ENCODE measurements around the gene ATP2B2. TPM values are rescaled to one million over a fixed set of nuclear protein-coding genes. Genes with fewer than 3 reads are reported as not detected.

ATP2B2 gene
- total RNA-seq, 4 donors from 2014 or later, result 0.09 to 0.12 TPM; not detected in 2

DNA sequence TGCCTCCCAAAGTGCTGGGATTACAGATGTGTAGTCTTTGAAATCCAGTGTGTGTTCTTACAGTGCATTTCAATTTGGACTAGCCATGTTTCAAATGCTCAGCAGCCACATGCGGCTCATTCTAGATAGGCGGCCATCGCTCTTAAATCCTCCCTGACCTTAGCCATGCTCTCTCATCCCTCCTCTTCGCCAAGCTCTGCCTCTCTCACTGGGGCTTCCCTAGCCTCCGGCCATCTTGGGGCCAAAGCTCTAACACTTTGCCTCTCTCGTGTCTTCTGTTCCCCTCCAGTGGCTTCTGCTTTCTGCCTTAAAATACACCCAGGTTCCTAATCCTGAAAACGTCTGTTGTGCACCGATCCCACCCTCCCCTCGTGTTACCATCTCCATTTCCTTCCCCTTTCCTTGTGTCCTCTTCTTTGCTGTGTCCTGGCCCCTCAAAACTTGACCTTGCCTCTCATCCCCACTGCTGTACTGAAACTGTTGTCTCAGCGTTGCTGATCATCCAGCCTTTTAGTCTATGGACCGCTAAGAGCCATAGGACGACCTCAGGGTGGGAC, 211.3 kb downstream of the ATP2B2 start:
- no peak for DNase-seq (ENCODE audit: low spot score)
- TF ChIP-seq, protein P1, sequence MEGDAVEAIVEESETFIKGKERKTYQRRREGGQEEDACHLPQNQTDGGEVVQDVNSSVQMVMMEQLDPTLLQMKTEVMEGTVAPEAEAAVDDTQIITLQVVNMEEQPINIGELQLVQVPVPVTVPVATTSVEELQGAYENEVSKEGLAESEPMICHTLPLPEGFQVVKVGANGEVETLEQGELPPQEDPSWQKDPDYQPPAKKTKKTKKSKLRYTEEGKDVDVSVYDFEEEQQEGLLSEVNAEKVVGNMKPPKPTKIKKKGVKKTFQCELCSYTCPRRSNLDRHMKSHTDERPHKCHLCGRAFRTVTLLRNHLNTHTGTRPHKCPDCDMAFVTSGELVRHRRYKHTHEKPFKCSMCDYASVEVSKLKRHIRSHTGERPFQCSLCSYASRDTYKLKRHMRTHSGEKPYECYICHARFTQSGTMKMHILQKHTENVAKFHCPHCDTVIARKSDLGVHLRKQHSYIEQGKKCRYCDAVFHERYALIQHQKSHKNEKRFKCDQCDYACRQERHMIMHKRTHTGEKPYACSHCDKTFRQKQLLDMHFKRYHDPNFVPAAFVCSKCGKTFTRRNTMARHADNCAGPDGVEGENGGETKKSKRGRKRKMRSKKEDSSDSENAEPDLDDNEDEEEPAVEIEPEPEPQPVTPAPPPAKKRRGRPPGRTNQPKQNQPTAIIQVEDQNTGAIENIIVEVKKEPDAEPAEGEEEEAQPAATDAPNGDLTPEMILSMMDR (IDR thresholded peaks at IDR 0.05), result no peak

DNA sequence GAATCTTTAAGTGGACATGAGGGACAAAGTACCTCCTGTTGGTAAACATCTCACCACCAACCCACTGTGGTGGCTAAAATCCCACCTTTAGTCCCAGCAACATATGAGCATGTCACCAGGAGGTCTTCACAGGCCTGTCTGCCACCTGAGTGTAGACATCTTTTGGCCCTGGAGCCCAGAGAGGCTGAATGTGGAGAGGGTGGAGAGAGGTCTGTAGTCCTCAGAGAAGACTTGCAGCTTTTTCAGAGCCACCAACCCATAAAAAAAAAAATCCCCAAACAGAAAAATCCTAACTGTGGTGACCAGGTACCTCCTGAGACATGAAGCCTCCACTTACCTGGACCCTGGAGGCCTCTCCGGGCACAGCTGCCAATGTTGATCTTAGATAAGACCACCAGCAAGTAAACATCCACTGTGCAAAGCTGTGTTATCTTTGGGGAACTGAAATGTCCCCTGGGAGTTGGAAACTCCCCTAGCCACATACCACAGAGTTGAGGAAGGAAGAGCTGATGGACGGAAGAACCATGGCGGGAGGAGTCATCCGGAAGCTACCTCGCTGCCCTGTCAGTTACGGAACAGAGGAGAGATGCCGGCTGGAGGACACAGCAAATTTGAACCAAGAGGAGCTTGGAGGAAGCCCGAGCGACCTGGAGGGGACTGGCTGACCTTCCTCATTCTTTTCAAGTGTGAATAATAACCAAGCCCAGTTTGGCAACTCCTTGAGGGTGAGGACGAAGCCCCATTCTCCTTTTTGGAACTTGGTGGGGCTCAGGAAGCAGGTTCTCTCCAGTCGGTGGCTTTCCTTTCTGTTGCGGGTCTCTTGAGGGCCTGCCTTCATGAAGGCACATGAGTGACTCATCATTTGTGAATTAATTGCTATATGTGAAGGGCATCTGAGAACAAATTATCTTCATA, 212.6 kb downstream of the ATP2B2 start, which contains the start of gene GHRL:
Gene GHRL, minus strand, starts transcription at position 443 of the 915 bp plus-strand sequence. CDS start 2,767 bp downstream, outside the sequence.
- DNase-seq (ENCODE audit: low spot score) (no peak), ATAC-seq (ENCODE audit: low FRiP score) (no peak)

More for the DNA sequence above, 211.3 kb downstream of the ATP2B2 start:
- no peak for ATAC-seq (ENCODE audit: low FRiP score)

DNA sequence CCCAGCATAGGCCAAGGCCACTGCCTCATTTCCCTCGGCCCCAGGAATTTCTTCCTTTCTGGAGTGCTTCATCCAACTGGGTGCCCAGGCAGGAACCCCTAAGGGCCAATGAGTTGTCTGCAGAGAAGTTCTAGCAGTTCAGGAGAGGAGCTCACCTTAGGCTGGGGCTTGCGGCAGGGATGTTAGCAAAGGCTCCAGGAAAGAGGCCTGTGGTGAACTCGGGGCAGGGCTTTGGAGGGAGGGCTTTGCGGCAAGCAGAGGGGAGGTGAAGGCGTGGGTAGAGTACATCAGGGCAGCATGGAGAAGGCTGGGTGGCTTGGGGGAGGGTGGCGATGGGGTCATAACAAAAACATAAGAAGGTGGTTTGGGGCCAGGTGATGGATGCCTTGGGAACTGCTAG, 213.7 kb downstream of the ATP2B2 start:
- TF ChIP-seq, protein P1 (IDR thresholded peaks at IDR 0.05), result no peak
- DNase-seq (ENCODE audit: low spot score) (no peak), ATAC-seq (ENCODE audit: low FRiP score) (no peak)

More for the DNA sequence above, 212.6 kb downstream of the ATP2B2 start, which contains the start of gene GHRL:
- TF ChIP-seq, protein P1 (IDR thresholded peaks at IDR 0.05), result no peak

DNA sequence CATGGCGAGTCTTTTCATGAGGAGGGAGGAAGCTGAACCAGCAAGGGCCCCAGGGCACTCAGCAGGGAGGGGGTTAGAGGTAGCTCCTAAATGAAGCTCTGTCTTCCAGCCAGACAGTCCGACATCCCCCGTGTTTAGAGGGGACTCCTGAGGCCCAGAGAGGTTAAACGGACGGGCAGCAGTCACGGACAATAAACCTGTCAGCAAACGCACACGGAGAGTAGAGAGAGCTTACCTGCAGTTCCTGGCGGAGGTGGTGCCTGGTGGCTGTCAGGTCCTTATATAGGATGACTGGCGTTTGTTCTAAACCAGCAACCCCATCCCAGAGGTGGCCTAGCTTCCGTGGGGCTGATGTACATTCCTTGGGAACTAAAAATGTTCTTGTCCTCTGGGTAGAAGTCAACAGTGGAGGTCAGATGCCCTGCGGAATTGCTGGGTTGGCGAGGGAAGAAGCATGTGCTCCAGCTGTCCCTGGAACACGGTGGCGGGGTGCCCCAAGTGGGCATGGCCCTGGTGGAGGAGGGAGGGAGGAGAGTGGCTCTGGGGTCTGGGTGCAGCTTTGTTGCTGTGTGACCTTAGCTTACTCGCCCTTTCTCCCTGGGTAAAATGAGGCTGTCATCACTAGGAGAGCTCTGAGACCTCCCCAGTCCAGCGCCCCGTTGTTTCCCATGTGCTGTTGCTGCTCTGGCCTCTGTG, 214.8 kb downstream of the ATP2B2 start:
- TF ChIP-seq, protein P1 (IDR thresholded peaks at IDR 0.05), result no peak
- no peak for DNase-seq (ENCODE audit: low spot score)

DNA sequence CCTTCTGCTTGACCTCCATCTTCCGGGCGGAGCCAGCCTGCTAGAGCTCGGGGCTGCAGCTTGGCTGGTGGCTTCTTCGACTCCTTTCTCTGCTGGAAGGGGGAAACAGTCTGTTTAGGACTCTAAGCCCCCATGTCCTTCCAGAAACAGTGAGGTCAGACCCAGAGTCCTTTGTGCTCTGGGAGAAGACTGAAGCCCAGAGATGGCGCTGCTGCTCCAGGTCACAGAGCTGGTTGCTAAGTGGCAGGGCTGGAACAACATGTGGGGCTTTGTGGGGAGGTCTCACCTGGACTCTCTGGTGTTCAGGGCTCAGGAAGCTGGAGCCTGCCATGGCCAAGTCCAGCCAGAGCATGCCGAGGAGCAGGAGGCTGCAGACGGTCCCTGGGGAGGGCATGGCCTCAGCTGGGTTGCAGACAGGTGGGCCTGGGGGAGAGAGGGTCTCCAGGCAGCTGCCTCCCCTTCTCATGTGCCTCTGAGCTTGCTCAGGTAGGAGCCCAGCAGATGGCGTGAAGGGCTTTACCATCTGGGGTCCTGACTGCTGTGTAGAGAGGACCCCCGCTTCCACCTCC, 215.5 kb downstream of the ATP2B2 start:
- TF ChIP-seq, protein P1 (IDR thresholded peaks at IDR 0.05), result no peak
- no peak for DNase-seq (ENCODE audit: low spot score)
- no peak for ATAC-seq (ENCODE audit: low FRiP score)

More for the DNA sequence above, 214.8 kb downstream of the ATP2B2 start:
- no peak for ATAC-seq (ENCODE audit: low FRiP score)

DNA sequence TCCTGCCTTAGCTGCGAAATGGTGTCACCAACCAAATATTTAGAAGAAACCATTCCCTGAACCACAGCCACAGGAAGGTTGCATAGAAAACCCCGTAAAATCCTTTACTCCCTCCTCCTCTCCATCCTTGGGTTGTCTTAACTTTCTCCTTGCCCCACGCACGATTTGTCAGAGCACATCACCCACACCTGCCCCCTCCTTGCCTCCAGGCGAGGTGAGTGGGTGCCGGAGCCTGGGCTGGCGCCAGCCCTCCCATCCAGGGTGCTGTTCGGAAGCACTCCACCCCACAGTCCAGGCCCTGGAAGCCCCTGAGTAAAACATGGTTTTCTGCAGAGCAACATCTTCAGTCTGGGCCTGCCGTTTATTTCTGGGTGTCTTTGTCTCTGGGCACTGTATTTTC, 216.3 kb downstream of the ATP2B2 start:
- TF ChIP-seq, protein P1 (IDR thresholded peaks at IDR 0.05), result no peak
- DNase-seq (ENCODE audit: low spot score) (no peak), ATAC-seq (ENCODE audit: low FRiP score) (no peak)
